Stimulated activated naive CD4-positive, alpha-beta T cell treated with Interleukin-2 at 50 U/mL for 16 hours (primary cell): ENCODE measurements around the gene CTIF.

Source experiments
- DNase-seq: peaks from one replicate; lab custom pipeline; 2025; lab: John Stamatoyannopoulos, UW

Gene CTIF

GRCh38 chr18:48552130-48552529 is 13.3 kb downstream of the CTIF start:
- DNase-seq: no peak

- no peak for DNase-seq
These were observed 14.4 kb downstream of the CTIF start for GRCh38 chr18:48553236-48553635.

- no peak for DNase-seq
These were observed 16.0 kb downstream of the CTIF start for GRCh38 chr18:48554610-48555400.

- no peak for DNase-seq
These were observed 16.7 kb downstream of the CTIF start for GRCh38 chr18:48555465-48555995.

- DNase-seq: no peak
These were observed 18.9 kb downstream of the CTIF start for GRCh38 chr18:48557640-48558174.

GRCh38 chr18:48558248-48558647 is 19.4 kb downstream of the CTIF start:
- DNase-seq: no peak

- DNase-seq: no peak
These were observed 21.7 kb downstream of the CTIF start for GRCh38 chr18:48560491-48560890.

- no peak for DNase-seq
These were observed 23.2 kb downstream of the CTIF start for GRCh38 chr18:48562075-48562474.

- no peak for DNase-seq
These were observed 24.2 kb downstream of the CTIF start for GRCh38 chr18:48563027-48563426.

- DNase-seq: no peak
These were observed 25.3 kb downstream of the CTIF start for GRCh38 chr18:48564139-48564538.

- DNase-seq: no peak
These were observed 26.3 kb downstream of the CTIF start for GRCh38 chr18:48565105-48565504.

GRCh38 chr18:48566589-48566988 is 27.8 kb downstream of the CTIF start:
- DNase-seq: no peak

- no peak for DNase-seq
These were observed 28.6 kb downstream of the CTIF start for GRCh38 chr18:48567388-48567787.

- DNase-seq: no peak
These were observed 30.5 kb downstream of the CTIF start for GRCh38 chr18:48569139-48569914.

GRCh38 chr18:48569915-48570264 is 31.1 kb downstream of the CTIF start:
- no peak for DNase-seq

GRCh38 chr18:48570313-48570712 is 31.5 kb downstream of the CTIF start:
- no peak for DNase-seq

GRCh38 chr18:48571639-48572384 is 33.0 kb downstream of the CTIF start:
- DNase-seq: no peak

- DNase-seq: no peak
These were observed 33.7 kb downstream of the CTIF start for GRCh38 chr18:48572402-48573126.

GRCh38 chr18:48573632-48574283 is 34.9 kb downstream of the CTIF start:
- DNase-seq: no peak

GRCh38 chr18:48574667-48575300 is 36.0 kb downstream of the CTIF start:
- no peak for DNase-seq

GRCh38 chr18:48575301-48575657 is 36.4 kb downstream of the CTIF start:
- no peak for DNase-seq
